GM19455 (cell line): ENCODE results near the gene SIGLEC9.

Experiments
- ATAC-seq: cut with Tn5 transposase; IDR thresholded peaks from one replicate; pipeline ENCODE4 v1.9.1; 2021; ENCODE audit not compliant: unreplicated experiment

SIGLEC9 gene

DNA sequence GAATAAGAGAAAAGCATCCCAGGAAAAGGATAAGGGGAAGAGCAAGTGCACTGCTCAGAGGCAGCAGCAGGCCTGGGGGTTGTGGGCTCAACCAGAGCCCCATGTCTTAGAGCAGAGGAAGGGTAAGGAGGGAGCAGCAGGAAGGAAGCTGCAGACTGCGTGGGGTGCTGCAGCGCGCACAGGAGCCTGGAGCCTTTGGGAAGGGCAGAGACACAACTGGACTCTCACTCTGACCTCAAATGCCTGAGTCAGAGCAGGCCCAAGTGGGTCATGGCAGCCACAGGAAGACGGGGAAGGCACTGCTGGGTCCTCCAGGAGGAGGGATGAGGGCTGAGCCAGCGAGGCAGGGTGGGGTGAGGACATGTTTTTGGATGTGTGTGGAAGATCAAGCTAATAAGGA lies 49.0 kb downstream of the SIGLEC9 start:
- no peak for ATAC-seq

DNA sequence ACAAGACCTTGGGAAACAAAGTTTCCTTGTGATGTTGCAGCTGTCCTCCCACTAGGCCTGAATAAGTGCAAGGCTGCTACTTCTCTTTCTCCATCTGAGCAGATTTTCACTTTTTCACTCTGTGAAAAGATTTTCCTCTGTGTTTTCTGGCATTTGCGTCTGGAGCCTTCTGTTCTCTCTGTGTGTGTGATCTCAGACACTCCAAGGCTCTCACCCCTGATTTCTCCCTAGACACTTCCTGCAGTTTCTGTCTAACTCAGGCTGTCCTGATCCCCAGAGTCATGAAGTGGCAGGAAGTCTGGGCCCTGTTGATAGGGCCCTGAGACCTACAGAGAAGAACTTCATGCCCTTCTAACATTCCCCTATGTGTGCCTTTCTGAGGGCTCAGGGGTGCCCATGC lies 54.5 kb downstream of the SIGLEC9 start:
- no peak for ATAC-seq
